OCI-LY3 (cell line): Measurements from ENCODE around the gene ERMN.

Experiments
- EZH2phosphoT487 ChIP-seq: fragments of 200-600 bp; shearing (Covaris generic); IDR thresholded peaks from 2 replicates; pipeline ENCODE4 v1.6.1; 2018; ENCODE audit warnings: antibody characterized with exemption, mixed run types, low read depth
- TF ChIP-seq, protein P1 (sequence below): fragments of 200-600, 300-600 bp; sonication (generic); IDR thresholded peaks from 2 replicates; pipeline ENCODE4 v1.5.1; 2014; ENCODE audit warnings: antibody characterized with exemption, low read length, low read depth

DNA sequence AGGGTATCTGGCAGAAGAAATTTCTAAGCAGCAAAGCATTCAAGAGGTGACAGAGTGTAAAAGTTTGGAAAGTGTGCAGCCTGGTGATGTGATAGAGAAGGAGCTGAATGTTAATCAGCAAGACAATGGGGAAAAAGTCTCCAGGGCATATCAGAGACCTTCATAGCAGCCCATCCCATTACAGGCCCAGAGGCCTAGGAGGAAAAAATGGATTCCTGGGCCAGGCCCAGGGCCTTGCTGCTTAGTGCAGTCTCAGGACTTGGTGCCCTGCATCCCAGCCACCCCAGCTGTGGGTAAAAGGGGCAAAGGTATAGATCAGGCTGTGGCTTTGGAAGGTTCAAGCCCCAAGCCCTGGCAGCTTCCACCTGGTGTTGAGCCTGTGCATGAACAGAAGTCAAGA lies 35.9 kb upstream of the ERMN start:
- TF ChIP-seq, protein P1, sequence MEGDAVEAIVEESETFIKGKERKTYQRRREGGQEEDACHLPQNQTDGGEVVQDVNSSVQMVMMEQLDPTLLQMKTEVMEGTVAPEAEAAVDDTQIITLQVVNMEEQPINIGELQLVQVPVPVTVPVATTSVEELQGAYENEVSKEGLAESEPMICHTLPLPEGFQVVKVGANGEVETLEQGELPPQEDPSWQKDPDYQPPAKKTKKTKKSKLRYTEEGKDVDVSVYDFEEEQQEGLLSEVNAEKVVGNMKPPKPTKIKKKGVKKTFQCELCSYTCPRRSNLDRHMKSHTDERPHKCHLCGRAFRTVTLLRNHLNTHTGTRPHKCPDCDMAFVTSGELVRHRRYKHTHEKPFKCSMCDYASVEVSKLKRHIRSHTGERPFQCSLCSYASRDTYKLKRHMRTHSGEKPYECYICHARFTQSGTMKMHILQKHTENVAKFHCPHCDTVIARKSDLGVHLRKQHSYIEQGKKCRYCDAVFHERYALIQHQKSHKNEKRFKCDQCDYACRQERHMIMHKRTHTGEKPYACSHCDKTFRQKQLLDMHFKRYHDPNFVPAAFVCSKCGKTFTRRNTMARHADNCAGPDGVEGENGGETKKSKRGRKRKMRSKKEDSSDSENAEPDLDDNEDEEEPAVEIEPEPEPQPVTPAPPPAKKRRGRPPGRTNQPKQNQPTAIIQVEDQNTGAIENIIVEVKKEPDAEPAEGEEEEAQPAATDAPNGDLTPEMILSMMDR = no peak
- no peak for TF ChIP-seq EZH2phosphoT487
